ENCODE data around the gene NPIPA7.
"Not testable (repeated sequence)": the region's sequence is repeated elsewhere in the genome, so short reads cannot be mapped to it uniquely, and the experiment has no call there.

NPIPA7 gene

DNA sequence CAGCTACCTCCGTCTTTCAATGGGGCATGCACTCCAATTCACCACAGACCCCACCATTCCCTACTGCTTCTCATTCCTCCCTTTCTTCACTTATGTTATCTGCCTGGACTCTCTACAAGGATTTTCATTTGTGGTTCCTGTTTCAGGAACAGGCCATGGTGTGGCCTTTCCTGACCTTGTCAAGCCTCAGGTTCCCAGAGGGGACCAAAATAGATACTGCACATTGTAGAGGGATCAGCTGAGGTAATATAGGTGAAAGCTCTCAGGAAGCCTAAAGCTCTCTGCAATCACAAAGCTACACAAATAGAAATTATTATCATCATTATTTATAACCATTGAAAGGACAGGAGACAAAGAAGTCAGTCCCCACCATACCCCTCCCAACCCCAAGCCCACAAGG lies 41.6 kb downstream of the NPIPA7 start:
- not testable (repeated sequence) for DNase-seq (ENCODE audit: low spot score)

DNA sequence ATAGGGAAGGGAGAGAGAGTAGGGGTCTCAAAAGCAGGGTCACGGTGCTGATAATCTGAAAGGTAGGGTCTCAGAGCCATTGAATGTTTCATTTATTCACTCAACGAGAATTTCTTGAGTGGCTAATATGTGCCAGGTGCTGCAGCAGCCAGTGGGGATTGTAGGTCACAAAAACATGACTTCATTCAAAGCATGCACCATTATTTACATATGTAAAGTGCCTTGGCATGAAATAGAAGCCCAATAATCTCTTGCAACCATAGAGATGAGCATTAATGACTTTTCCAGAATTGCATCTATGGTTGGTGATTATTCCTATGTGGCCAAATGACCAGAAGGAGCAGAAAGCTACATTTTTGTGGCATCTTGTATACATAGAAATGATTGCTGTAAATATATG lies 46.2 kb downstream of the NPIPA7 start:
- not testable (repeated sequence) for DNase-seq (ENCODE audit: low spot score)

GRCh38 chr16:16431135-16431534 lies 52.2 kb downstream of the NPIPA7 start:
- not testable (repeated sequence) for DNase-seq (ENCODE audit: low spot score)

- not testable (repeated sequence) for DNase-seq (ENCODE audit: low spot score)
Observed at GRCh38 chr16:16434711-16435110, 55.8 kb downstream of the NPIPA7 start.

GRCh38 chr16:16441401-16441800 lies 62.5 kb downstream of the NPIPA7 start:
- not testable (repeated sequence) for DNase-seq (ENCODE audit: low spot score)

Data from globus pallidus (tissue), 1 donor.